Effector CD8-positive, alpha-beta T cell (primary cell): ENCODE measurements around the gene LDLR.
"Not testable (repeated sequence)": the region's sequence is repeated elsewhere in the genome, so short reads cannot be mapped to it uniquely, and the experiment has no call there.

Experiments used
- DNase-seq: peaks from one replicate; lab custom pipeline; 2025; lab: John Stamatoyannopoulos, UW

Gene LDLR

DNA sequence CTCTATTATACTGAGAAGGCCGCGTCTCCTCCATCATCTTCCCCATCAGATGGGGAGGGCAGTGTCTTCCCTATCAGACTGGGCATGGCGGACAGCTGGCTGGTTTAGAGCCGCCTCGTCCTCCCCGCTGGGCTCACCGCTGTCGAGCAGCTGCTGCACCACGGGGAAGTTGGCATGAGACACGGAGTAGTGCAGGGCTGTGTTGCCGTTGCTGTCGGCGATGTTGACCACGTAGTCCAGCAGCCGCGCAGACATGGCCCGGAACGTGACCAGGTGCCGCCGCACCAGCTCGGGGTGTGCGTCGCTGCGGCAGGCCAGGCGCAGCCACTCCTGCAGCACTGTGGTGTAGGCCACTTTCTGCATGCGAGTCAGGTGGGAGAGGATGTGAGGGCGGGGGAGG, 85.1 kb downstream of the LDLR start:
- no peak for DNase-seq

DNA sequence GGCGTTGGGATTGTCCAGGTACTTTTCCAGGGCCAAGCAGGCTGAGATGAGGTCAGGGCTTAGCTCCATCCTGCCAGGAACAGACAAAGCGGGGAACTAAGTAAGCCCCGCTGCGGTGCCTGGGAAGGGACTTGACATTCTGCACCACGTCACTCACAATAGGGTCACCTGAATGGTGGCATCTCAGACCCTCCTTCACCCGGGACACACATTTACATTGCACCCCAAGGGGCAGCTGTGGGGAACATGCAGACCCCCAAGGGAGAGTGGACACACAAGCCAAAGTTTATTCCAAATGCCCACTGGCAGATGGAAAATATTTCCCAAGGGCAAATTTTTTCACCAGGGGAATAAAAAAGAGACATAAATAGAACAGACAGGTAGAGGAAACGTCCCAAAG, 86.7 kb downstream of the LDLR start:
- DNase-seq: no peak

DNA sequence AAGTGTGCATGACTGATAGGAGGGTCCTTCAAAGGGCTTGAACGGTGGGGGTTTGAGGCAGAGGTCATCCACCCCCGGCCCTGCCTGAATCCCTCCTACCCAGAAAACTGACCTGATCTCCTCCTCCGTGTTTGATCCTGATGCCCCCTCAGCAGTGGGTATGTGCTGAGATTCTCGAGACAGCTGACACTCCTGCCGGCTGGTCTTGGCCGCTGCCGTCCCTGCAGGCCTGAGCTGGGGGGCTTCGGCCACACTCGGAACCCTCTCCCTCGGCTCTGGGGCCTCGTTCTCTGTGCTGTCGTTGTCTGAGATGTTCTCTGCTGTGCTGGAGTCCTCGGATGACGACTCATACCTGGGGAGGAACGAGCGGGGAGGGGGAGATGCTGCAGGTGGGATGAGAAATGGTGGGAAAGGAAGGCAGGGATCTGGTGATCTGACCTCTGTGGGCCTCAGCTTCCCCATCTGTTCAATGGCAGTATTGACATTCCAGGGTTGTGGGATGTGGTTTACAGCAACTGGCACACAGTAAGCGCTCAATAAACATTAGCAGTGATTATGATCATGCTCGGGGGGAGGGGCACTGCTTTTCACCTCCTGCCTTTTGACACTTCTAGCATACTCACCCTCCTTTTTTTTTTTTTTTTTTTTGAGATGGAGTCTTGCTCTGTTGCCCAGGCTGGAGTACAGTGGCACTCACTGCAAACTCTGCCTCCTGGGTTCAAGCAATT, 87.4 kb downstream of the LDLR start:
- no peak for DNase-seq

DNA sequence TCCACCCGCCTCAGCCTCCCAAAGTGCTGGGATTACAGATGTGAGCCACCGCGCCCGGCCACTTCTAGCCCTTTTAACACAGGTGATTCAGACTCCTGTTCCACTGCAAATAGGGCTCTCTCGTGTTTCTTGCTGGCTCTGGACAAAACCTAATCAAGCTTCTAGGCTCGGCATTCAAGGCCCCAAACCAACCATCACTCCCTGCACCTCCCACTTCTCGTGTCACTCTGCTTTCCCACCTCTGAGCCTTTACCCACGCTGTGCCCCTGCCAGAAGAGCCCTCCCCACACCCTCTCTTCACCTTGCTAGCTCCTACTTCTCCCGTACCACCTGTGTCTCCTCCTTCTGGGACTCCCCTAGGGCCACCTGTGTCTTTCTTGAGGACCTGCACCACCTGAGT, 88.3 kb downstream of the LDLR start:
- no peak for DNase-seq

DNA sequence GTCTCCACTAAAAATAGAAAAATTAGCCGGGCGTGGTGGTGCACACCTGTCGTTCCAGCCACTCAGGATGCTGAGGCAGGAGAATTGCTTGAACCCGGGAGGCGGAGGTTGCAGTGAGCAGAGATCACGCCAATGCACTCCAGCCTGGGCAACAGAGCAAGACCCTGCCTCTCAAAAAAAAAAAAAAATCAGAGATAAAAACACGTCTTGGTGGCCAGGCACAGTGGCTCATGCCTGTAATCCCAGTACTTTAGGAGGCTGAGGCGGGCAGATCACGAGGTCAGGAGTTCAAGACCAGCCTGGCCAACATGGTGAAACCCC, 89.8 kb downstream of the LDLR start:
- DNase-seq: not testable (repeated sequence)

DNA sequence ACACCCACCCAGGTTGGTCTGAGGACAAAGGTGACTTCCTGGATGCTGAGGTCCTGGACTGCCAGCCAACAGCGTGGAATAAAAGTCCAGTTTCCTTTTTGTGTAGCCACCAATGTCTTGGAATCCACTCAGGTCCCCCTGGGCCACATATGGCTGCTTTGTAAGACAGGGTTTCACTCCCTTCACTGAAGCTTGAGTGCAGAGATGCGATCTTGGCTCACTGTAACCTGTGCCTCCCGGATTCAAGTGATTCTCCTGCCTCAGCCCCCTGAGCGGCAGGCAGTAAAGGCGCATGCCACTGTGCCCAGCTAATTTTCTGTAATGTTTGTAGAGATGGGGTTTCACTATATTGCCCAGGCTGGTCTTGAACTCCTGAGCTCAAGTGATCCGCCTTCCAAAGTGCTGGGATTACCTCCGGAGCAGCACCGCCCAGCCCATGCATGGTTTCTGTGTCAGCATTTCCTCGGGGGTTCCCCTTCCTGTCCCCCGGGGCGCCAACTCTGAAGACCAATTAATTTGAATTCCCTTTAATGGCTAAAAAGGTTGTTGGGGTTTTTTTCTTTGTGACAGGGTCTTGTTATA, 90.5 kb downstream of the LDLR start:
- DNase-seq: no peak

DNA sequence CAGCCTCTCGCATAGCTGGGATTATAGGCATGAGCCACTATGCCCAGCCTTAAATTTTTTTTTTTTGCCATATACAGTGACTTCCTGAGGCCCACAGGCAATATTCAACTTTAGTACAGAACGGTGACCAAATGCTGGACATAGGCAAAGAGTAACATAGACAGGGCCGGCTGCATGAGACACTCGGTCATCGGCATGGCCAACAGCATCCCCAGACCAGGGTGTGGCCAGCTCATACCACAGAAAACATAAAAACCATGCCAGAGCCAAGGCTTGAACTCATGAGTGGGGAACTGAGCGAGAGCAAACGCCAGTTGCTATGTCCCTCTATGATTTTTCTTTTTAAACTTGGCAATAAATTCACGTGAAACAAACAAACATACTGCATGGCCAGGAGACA, 91.1 kb downstream of the LDLR start:
- no peak for DNase-seq

DNA sequence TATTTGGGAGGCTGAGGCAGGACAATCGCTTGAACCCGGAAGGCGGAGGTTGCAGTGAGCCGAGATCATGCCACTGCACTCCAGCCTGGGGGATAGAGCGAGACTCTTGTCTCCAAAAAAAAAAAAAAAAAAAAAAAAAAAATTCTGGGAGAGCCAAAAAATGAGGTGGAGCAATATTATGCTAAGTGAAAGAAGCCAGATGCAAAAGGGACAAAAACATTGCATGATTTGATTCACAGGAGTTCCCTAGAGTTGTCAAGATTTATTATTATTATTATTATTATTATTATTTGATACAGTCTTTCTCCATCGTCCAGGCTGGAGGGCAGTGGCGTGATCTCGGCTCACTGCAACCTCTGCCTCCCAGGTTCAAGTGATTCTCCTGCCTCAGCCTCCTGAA, 91.7 kb downstream of the LDLR start:
- DNase-seq: not testable (repeated sequence)

DNA sequence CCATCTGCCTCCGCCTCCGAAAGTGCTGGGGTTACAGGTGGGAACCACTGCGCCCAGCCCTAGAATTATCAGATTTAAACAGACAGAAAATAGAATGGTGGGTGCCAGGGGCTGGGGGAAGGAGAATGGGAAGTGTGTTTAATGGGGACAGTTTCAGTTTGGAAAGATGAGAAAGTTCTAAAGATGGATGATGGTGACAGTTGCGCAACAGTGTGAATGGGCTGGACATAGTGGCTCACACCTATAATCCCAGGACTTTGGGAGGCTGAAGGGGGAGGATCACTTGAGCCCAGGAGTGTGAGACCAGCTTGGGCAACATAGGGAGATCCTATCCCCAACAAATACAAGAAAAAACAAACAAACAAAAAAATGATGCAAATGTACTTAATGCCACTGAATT, 92.2 kb downstream of the LDLR start:
- no peak for DNase-seq
